GM19099 (cell line): Measurements from ENCODE around the gene TCF12.

Experiments used
- POLR2A ChIP-seq: IDR thresholded peaks from 3 replicates; pipeline ENCODE4 v1.6.1; 2011; ENCODE audit warnings: low read depth; ENCODE audit not compliant: insufficient read length; ENCODE audit errors: extremely low read depth

TCF12 gene

DNA sequence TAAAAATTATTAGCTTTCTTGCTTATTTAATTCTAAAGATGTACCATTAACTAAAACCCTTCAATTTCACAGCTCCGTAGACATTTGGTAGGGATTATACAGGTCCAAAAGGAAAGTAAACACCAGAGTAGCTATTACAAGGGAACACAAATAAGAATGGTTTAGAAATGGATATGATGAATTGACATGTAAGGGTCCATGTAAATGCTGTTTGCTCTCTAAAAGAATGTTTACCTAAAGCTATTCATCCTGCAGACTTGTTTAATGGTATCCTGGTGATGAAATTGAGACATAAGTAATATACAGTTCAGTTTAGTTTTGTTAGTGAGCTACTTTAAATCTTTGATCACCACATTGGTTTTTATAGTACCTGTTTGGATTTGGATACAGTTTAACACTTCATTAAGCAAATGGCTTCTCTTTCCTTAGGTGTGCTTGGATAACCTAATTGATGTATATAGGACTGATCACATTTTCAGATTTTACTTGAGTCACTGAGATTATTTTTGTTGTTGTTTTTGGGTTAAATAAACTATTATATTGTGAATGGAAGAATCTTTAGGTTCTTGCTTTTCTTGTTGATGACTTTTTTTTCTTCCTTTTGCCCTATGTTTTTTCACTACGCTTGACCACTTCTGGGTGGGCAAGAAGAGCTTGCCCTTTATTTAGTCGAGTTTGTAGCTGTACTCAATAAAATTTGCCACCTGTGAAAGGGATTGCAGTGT is 115.4 kb downstream of the TCF12 start:
- TF ChIP-seq POLR2A, result no peak

DNA sequence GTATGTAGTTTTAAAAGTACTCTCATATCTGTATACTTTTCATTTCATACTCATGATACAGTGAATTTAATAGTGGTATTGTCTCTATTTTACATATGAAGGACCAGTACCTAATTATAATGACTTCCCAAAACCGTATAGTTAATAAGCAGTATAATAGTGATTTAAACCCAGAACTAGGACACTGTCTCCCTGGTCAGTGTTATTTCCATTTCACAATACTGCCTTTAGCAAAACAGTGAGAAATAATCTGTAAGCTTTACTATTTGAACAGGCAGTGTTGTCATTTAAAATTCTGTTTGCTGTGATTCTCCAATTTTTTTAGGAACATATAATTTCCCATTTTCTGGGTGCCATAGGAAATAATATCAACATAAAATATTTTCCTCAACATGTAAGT is 116.2 kb downstream of the TCF12 start:
- no peak for TF ChIP-seq POLR2A

DNA sequence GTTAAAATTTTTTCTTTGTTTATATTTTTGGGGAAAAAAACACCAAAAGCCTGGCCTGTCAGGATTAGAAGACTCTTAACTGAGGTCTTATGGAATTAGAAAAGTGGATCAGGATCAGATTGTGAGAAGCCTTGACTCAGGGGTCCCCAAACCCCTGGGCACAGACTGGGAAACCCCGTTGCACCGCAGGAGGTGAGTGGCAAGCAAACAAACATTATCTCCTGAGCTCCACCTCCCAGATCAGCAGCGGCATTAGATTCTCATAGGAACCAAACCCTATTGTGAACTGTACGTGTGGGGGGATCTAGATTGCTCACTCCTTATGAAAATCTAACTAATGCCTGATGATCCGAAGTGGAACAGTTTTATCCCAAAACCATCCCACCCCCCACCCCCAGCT is 117.2 kb downstream of the TCF12 start:
- TF ChIP-seq POLR2A, result no peak

DNA sequence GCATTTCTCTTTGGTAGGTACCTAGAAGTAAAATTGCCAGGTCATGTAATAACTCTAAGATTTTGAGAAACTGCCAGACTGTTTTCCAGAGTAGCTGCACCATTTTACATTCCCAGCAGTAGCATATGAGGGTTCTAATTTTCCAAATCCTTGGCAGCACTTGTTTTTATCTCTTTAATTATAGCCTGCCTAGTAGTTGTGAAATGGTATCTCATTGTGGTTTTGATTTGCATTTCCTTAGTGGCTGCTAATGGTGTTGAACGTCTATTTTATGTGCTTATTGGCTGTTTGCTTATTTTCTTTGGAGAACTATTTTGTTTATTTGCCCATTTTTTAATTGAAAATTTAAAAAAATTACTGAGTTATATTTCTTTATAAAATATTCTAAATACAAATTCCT is 117.9 kb downstream of the TCF12 start:
- TF ChIP-seq POLR2A, result no peak

DNA sequence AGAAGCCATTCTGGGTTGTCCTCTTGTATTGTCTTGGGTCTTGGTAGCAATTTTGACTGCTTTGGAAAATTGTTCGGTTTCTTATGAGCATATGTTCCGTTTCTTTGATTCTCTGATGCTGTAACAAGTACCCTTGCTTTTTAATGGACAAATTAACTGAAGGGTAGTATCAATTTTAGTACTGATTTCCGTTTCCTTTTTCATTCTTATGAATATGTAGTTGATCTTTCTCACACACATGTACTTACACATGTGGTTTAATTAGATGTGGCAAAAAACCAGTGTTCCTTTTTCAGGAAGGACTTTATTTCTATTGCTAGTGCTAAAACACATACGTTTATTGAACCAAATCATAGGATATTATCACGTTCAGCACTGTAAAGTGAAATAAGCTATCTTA is 119.1 kb downstream of the TCF12 start:
- no peak for TF ChIP-seq POLR2A

DNA sequence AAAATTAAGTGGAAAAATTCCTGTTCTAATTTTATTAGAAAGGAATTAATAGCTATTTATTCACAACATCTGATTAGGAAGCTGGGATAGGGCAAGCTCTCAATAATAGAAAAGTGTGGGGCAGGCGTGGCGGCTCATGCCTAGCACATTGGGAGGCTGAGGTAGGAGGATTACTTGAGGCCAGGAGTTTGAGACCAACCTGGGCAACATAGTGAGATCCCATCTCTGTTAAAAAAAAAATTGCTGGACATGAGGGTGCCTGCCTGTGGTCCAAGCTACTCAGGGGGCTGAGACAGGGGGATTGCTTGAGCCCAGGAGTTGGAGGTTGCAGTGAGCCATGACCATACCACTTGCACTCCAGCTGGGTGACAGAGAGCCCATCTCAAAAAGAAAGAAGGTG is 119.6 kb downstream of the TCF12 start:
- TF ChIP-seq POLR2A, result no peak

DNA sequence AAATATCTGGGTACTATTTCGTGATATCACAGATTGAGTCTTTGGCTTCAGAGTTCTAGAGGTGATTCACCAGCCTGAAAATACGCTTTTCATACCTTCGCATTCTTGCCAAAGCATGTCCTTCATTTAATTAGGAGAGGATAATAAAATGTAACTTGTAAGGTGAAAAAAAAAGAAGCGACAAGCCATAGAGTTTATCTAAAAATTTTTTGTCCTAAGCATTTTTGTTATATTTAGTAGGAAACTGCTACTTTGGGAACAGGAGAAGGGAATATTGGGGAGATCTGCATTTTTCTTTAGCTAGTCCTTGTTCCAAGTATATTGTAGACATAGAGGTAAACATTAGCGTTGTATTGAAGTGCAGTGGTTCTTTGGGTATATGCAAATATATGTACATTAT is 120.1 kb downstream of the TCF12 start:
- TF ChIP-seq POLR2A, result no peak

DNA sequence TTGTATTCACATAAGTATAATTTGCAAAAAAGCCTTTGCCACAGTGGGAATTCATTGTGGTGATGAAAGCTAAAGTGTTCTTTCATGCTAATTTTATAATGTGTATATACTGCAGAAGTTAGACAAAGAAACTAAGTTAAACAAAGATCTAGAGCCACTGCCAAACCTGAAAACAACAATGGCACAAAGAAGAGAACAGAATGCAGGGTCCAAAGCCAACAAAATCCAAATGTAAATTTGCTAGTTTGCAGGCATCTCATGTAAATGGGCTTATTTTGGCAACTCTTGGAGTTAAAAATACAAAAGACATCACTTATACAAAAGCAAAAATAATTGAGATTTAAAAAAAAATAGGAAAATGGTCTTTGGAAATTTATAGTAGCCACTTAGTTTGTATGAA is 123.0 kb downstream of the TCF12 start:
- no peak for TF ChIP-seq POLR2A

DNA sequence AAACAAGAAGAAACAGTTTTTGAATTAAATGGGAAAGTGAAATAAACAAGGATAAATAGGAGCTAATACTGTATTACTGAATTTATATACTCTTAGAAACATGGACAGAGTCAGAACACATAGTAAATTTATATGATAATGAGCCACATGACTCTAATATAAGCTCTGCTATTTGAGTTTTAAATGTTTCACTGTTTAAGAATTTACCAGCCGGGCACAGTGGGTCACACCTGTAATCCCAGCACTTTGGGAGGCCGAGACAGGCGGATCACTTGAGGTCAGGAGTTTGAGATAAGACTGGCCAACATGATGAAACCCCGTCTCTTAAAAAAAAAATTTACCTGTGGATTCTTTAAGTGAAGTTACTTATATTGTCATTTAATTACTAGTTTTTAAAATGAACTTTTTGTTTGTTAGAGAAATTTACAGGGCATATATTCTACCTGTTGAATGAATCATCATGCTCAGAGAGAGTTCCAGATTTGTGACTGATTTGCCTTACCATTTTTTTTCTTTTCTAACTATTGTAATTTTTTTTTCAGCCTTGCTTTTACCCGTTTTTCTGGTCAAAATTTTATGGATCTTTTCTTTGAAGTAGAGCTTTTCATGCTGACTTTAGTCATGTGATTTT is 125.7 kb downstream of the TCF12 start:
- no peak for TF ChIP-seq POLR2A

DNA sequence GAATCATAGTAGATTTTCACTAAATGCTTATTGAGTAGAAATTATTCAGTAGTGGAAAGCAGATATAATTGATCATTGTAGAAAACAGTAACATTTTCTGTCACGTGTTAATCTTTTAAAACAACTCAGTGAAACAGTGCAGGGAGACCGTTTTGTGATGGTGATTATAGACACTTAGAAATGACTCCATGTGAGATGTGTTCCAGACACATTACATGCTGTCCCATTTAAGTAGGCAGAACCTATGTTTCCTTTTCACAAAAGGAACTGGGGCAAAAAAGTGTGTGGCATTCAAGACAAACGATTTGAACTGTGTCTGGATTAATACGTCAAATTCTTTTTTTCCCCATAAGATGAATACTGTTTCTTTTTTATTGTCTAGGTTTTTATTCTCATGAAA is 126.5 kb downstream of the TCF12 start:
- TF ChIP-seq POLR2A, result no peak

DNA sequence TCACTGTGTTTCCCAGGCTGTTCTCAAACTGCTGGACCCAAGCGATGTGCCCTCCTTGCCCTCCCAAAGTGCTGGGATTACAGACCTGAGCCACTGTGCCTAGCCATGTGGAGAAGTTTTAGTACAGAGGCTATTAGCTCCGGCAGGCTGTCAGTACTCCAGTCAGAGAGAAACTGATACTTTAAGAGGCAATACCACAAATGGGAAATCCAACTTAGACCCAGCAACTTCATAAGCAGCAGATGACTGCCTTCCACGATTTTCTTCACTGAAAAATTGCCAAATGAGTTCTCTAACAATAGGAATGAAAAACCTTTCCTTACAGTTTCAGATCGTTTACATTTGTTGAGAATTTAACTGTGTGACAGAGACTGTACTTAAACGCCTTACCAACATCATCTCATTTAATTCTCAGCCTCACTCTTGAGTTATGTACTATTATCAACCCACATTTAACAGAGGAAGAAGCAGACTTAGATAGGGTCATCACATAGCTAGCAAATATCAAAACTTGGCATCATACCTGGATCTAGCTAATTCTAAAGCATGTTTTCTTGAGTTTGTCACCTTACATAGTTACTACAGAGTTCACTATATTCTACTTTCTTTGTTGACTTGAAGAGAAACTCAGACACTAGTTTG is 127.4 kb downstream of the TCF12 start:
- TF ChIP-seq POLR2A, result no peak

DNA sequence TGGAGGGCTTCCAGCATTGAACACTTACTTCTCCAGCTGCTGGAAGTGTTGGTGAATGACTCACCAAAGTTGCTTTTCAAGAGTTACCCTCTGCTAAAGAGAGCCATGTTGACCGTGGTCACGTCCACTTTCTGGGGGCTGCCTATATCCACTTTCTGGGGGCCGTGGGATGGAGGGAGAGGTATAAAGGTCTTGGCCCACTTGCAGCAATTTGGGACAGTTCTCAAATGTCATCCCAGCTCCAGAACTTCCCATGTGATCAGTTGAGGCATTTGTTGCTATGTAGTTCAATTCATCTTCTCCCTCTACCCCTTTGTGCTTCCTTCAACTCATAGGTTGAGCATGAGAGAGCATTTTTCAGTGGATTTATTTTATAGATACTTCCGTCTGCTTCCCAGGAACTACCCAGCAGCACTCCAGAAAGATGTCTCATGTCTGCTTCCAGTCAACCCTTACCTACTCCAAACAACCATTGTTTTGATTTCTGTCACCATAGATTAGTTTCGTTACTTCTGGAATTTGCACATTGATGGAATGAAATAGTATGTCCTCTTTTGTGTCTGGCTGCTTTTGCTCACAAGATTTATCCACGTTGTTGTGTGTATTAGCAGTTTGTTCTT is 130.6 kb downstream of the TCF12 start:
- no peak for TF ChIP-seq POLR2A

DNA sequence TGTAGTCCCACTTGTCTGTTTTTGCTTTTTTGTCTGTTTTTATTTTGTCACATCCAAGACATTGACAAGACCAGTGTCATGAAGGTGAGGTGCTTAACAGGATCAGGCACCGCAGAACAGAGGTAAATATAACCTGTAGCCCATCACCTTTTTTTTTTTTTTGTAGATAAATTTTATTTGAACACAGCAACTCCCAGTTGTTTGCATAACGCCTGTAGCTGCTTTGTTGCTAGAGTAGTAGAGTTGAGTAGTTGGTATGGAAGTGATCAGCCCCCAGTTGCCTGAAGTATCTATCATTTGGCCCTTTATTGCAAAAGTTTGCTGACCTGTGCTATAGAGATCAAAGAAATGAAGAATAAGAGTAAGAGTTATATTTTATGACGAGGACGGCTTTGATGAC is 135.0 kb downstream of the TCF12 start:
- TF ChIP-seq POLR2A, result no peak

DNA sequence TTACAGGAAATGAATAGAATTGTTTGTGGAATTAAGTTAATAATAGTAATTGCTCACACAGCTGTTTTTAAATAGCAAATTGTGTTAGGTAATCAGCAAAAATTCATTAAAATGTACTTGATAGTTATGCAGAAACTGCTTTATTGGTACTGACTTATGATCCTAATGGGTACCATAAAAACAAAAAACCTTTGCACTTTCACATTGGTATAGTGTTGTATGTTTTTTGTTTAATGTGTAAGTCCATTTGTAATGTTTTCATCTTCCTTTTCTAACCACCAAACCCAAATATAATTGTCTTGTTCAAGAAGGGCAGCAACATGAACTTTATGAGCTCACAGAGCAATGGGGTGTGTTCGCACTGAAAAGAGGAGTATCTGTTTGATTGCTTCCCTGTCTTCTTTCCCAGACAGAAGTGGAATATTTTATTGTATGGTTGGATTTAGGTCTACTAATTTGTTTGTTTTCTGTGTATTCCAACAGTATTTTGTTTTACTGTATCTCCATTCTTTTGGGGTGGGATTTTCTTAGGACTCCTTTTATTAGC is 135.8 kb downstream of the TCF12 start:
- no peak for TF ChIP-seq POLR2A

DNA sequence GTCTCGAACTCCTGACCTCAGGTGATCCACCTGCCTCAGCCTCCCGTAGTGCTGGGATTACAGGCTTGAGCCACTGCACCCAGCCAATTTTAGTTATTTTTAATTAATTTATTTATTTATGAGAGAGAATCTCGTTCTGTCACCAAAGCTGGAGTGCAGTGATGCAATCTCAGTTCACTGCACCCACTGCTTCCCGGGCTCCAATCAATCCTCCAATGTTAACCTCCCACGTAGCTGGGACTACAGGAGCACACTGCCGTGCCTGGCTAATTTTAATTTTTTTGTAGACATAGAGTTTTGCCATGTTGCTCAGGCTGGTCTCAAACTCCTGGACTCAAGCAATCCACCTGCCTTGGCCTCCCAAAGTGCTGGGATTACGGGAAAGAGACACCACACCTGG is 137.9 kb downstream of the TCF12 start:
- no peak for TF ChIP-seq POLR2A

DNA sequence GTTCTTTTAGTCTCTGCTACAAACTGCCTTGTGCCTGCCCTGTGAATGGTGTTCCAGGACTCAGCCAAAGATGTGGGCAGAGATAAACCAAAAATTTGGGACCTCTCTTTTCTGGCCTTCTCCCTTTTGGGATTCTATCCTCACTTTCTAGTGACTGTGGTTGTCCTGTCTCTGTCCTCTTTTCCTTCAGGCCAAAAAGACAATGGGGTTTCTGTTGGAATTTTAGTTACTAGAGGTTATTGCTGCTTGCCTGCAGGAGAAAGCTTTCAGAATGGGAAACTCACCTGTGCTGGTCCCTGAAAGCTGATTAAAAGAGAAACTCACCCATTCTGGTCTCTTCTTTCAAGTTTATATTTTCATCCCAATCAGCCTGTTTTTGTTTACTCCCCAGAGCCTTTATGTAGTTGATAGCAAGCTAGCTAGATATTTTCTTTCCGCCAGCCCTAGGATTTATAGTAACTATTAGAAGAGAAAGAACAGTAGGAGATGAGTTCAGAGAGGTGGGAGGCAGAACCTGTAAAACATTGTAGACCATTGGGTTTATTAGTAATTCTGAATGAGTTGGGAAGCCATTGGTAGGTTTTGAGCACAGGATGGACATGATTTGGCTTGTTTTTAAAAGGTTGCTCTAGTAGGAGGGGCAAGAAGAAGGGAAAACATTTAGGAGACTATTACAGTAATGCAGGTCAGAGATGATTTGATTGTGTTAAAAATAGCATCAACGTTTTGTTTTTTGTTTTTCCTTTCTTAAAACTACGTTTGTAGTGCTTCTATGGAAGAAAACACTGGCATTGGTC is 138.9 kb downstream of the TCF12 start:
- no peak for TF ChIP-seq POLR2A
